ENCODE measurements around the gene LRIT2. TPM values are rescaled to one million over a fixed set of nuclear protein-coding genes. Genes with fewer than 3 reads are reported as not detected.
"Not testable (repeated sequence)": the region's sequence is repeated elsewhere in the genome, so short reads cannot be mapped to it uniquely, and the experiment has no call there.

LRIT2 gene
- total RNA-seq, 2 donors from 2014 or later = not detected

DNA sequence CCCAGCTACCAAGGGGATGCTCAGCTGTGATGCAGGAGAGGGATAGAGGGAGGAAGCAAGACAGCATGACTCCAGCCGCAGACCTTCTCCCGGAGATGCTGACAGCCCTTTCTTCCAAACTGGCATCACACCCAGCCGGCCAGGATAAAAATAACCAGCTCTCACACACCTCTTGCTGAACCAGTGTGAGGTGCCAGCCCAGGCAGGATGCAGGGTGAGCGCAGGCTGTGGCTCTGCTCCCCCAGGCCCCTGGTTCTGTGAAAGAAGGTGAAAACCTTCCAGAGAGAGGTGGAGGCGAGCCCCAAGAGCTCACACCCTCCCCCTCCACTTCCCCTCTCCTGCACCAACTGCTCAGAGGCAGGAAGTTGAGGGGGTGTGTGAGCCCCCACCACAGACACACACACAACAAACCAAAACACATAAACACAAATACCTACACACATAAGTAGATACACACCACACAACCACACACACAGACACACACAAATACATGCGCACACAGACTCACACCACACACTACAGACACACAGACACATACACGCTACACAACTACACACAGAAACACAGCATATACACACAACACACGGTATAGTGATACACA lies 47.7 kb downstream of the LRIT2 start:
- ATAC-seq = peak; percentile 85 to 90

GRCh38 chr10:84176836-84177474 lies 48.4 kb downstream of the LRIT2 start:
- H3K27me3 Mint-ChIP-seq = no peaks in the 10 kb centered on the region
- no peak overlapping the region for H3K27ac Mint-ChIP-seq
- peaks cover 6 to 7% of the 10 kb centered on the region in 2 donors for H3K4me1 Mint-ChIP-seq (ENCODE audit: low read depth in 2 of 2)
- no peaks in the 10 kb centered on the region for H3K9me3 Mint-ChIP-seq
- H3K4me3 Mint-ChIP-seq = peak overlapping the region; percentile 60
- DNase-seq (ENCODE audit: low spot score) (no peak), ATAC-seq (peak in 1 of 2 donors; percentile 11)
- H3K36me3 Mint-ChIP-seq = no peaks in the 10 kb centered on the region

More for the DNA sequence above, 47.7 kb downstream of the LRIT2 start:
- peak; percentile 74 for DNase-seq (ENCODE audit: low spot score)
- Mint-ChIP-seq H3K27ac (no peak overlapping the region), H3K9me3 (no peaks in the 10 kb centered on the region), H3K4me1 (ENCODE audit: low read depth in 2 of 2) (peaks cover 6 to 7% of the 10 kb centered on the region in 2 donors), H3K27me3 (no peaks in the 10 kb centered on the region), H3K4me3 (no peak overlapping the region), H3K36me3 (no peaks in the 10 kb centered on the region)

GRCh38 chr10:84176351-84176750 lies 49.0 kb downstream of the LRIT2 start:
- H3K4me3 Mint-ChIP-seq = peak overlapping the region; percentile 60
- no peak for ATAC-seq
- H3K27me3 Mint-ChIP-seq = no peaks in the 10 kb centered on the region
- DNase-seq (ENCODE audit: low spot score) = no peak
- H3K9me3 Mint-ChIP-seq = no peaks in the 10 kb centered on the region
- peaks cover 6 to 8% of the 10 kb centered on the region in 2 donors for H3K4me1 Mint-ChIP-seq (ENCODE audit: low read depth in 2 of 2)
- H3K27ac Mint-ChIP-seq = no peak overlapping the region
- H3K36me3 Mint-ChIP-seq = no peaks in the 10 kb centered on the region

DNA sequence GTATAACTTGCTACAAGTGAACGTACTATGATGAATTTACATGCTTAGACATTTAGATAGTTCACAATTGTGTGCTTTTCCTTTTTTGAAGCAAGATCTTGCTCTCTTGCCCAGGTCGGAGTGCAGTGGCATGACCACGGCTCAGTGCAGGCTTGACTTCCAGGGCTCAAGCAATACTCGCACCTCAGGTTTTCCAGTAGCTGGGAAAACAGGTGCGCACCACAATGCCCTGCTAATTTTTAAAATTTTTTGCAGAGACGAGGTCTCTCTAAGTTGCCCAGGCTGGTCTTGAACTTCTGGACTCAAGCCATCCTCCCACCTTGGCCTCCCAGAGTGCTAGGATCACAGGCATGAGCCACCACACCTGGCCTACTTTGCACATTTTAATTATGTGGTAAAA lies 49.9 kb downstream of the LRIT2 start:
- H3K27me3 Mint-ChIP-seq = no peaks in the 10 kb centered on the region
- ATAC-seq = no peak
- no peak for DNase-seq (ENCODE audit: low spot score)
- H3K4me3 Mint-ChIP-seq = no peak overlapping the region
- peaks cover 6 to 11% of the 10 kb centered on the region in 2 donors for H3K4me1 Mint-ChIP-seq (ENCODE audit: low read depth in 2 of 2)
- no peaks in the 10 kb centered on the region for H3K36me3 Mint-ChIP-seq
- no peaks in the 10 kb centered on the region for H3K9me3 Mint-ChIP-seq
- no peak overlapping the region for H3K27ac Mint-ChIP-seq

DNA sequence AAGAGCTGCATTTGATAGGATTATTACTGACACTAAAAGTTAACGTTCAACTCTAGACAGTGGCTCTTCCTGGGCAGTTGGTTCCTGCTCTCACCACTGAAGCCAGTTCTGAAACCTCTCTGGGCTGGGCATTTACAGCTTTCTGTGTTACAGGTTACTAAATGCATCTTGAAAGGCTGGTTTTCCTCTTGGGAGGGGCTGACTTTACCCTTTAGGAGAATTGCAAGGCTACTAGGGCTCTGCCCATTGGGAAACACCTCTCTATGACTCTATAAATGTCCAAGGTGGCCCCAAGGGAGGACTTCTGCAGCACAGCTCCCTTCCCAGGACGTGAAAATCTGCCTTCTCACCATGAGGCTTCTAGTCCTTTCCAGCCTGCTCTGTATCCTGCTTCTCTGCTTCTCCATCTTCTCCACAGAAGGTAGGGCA lies 51.8 kb downstream of the LRIT2 start, which contains the start of gene GPR15LG:
GPR15LG (plus strand) TSS at position 301 of the 429 bp plus-strand sequence; CDS start at position 352, 51 bp downstream.
- ATAC-seq = no peak

DNA sequence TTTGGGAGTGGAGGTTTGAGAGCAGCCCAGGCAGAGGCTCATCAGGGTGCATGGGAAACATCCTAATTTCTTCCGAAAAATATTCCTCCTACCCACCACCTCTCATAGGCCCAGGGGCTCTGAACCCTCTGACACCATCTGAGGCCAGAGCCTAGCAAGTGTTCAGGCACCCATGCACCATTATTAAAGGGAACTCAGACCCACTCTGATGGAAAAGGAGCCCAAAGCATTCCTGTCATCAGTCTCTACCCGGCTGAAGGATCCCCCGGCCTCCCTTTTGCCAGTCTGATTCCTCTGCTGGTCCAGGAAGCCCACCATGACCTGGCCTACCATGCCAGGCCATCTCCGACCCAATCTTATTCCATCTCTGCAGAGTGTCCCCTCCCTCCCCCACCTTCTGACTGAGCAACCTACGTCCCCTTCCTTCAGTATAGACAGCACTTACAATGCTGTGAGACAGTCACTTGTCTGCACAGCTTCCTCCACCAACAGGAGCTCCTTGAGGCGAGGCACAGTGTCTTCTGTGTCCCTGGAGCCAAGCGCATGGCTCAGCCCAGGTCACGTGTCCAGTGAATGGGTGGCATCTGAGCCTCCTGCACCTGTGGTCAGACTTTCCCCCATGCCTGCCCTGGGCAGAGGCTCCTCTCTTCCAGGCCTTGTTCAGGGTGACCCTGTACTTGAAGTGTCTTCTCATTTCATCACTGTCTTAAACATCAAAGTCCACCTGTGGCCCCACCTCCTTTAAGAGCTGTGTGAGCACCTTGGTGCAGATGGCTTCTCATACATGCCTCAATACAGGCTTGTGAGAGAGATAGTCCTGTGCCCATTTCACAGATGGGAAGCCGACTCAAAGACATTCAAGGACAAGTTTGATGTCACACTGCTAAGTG lies 52.6 kb downstream of the LRIT2 start:
- Mint-ChIP-seq H3K27ac (no peak overlapping the region), H3K4me3 (no peak overlapping the region), H3K4me1 (ENCODE audit: low read depth in 2 of 2) (peaks cover 6 to 11% of the 10 kb centered on the region in 2 donors), H3K36me3 (no peaks in the 10 kb centered on the region), H3K9me3 (no peaks in the 10 kb centered on the region), H3K27me3 (no peaks in the 10 kb centered on the region)
- no peak for DNase-seq (ENCODE audit: low spot score)
- no peak for ATAC-seq

More for the DNA sequence above, 51.8 kb downstream of the LRIT2 start, which contains the start of gene GPR15LG:
- H3K4me3 Mint-ChIP-seq = no peak within 1 kb of the TSS
- no peak within 1 kb of the TSS for H3K27ac Mint-ChIP-seq
- H3K27me3 Mint-ChIP-seq = no peaks in the 10 kb centered on the region
- H3K36me3 Mint-ChIP-seq = no peaks in the 10 kb centered on the region
- peaks cover 6 to 11% of the 10 kb centered on the region in 2 donors for H3K4me1 Mint-ChIP-seq (ENCODE audit: low read depth in 2 of 2)
- no peaks in the 10 kb centered on the region for H3K9me3 Mint-ChIP-seq
- DNase-seq (ENCODE audit: low spot score) = no peak

- not testable (repeated sequence) for H3K27ac Mint-ChIP-seq; H3K4me1 Mint-ChIP-seq (ENCODE audit: low read depth in 2 of 2); DNase-seq (ENCODE audit: low spot score); ATAC-seq; H3K4me3 Mint-ChIP-seq; H3K36me3 Mint-ChIP-seq; H3K27me3 Mint-ChIP-seq; H3K9me3 Mint-ChIP-seq
These were observed 53.5 kb downstream of the LRIT2 start for GRCh38 chr10:84171700-84172466.

- H3K27me3 Mint-ChIP-seq; H3K4me3 Mint-ChIP-seq; H3K36me3 Mint-ChIP-seq; ATAC-seq; H3K9me3 Mint-ChIP-seq; DNase-seq (ENCODE audit: low spot score); H3K4me1 Mint-ChIP-seq (ENCODE audit: low read depth in 2 of 2): not testable (repeated sequence)
- H3K27ac Mint-ChIP-seq = peak overlapping the region in 1 of 2 donors; percentile 56
These were observed 54.1 kb downstream of the LRIT2 start for GRCh38 chr10:84171237-84171636.

Other genes starting within 250 kb of the LRIT2 start
- 100 to 1,000 TPM; 121 to 157 TPM for gene GHITM, start 86.0 kb downstream of the LRIT2 start, total RNA-seq
- gene GPR15LG, start 51.7 kb downstream of the LRIT2 start, total RNA-seq = not detected
- gene CDHR1, start 31.0 kb downstream of the LRIT2 start, total RNA-seq = 10 to 100 TPM in 1 of 2 donors, 1 to 10 TPM in 1; 3.3 to 10.2 TPM
- gene LRIT1, start 16.0 kb upstream of the LRIT2 start, total RNA-seq = not detected
- gene RGR, start 19.5 kb upstream of the LRIT2 start, total RNA-seq = not detected
- gene CCSER2, start 103.0 kb upstream of the LRIT2 start, total RNA-seq = 100 to 1,000 TPM in 1 of 2 donors, 10 to 100 TPM in 1; 90.4 to 135 TPM